OCI-LY3 (cell line): ENCODE measurements around the gene UBE2B.
"Not testable (repeated sequence)": the region's sequence is repeated elsewhere in the genome, so short reads cannot be mapped to it uniquely, and the experiment has no call there.

Source experiments
- EZH2phosphoT487 ChIP-seq: fragments of 200-600 bp; shearing (Covaris generic); IDR thresholded peaks from 2 replicates; pipeline ENCODE4 v1.6.1; 2018; ENCODE audit warnings: antibody characterized with exemption, mixed run types, low read depth
- TF ChIP-seq, protein P1 (sequence below): fragments of 200-600, 300-600 bp; sonication (generic); IDR thresholded peaks from 2 replicates; pipeline ENCODE4 v1.5.1; 2014; ENCODE audit warnings: antibody characterized with exemption, low read length, low read depth

DNA sequence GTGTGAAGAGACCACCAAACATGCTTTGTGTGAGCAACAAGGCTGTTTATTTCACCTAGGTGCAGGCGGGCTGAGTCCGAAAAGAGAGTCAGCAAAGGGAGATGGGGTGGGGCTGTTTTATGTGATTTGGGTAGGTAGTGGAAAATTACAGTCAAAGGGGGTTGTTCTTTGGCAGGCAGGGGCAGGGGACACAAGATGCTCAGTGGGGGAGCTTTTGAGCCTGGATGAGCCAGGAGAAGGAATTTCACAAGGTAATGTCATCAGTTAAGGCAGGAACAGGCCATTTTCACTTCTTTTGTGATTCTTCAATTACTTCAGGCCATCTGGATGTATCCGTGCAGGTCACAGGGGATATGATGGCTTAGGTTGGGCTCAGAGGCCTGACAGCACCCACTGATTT lies 25.9 kb upstream of the UBE2B start:
- TF ChIP-seq, protein P1, sequence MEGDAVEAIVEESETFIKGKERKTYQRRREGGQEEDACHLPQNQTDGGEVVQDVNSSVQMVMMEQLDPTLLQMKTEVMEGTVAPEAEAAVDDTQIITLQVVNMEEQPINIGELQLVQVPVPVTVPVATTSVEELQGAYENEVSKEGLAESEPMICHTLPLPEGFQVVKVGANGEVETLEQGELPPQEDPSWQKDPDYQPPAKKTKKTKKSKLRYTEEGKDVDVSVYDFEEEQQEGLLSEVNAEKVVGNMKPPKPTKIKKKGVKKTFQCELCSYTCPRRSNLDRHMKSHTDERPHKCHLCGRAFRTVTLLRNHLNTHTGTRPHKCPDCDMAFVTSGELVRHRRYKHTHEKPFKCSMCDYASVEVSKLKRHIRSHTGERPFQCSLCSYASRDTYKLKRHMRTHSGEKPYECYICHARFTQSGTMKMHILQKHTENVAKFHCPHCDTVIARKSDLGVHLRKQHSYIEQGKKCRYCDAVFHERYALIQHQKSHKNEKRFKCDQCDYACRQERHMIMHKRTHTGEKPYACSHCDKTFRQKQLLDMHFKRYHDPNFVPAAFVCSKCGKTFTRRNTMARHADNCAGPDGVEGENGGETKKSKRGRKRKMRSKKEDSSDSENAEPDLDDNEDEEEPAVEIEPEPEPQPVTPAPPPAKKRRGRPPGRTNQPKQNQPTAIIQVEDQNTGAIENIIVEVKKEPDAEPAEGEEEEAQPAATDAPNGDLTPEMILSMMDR: not testable (repeated sequence)
- TF ChIP-seq EZH2phosphoT487: not testable (repeated sequence)
